MM.1S (cell line): ENCODE results near the gene TMEFF2.

Experiments used
- EZH2 ChIP-seq: fragments of 300-600 bp; sonication (generic); optimal IDR thresholded peaks from 2 replicates; pipeline ENCODE3; 2017; ENCODE audit warnings: low read depth, mild to moderate bottlenecking, antibody characterized with exemption, low read length, mixed read lengths
- EZH2phosphoT487 ChIP-seq: fragments of 300-600 bp; sonication (generic); IDR thresholded peaks from 2 replicates; pipeline ENCODE4 v1.6.1; 2018; ENCODE audit warnings: antibody characterized with exemption, low read length
- TF ChIP-seq, protein P1 (sequence below): fragments of 300-600 bp; sonication (generic); IDR thresholded peaks from 2 replicates; pipeline ENCODE4 v1.5.1; 2016; ENCODE audit warnings: antibody characterized with exemption, low read length, mixed read lengths

DNA sequence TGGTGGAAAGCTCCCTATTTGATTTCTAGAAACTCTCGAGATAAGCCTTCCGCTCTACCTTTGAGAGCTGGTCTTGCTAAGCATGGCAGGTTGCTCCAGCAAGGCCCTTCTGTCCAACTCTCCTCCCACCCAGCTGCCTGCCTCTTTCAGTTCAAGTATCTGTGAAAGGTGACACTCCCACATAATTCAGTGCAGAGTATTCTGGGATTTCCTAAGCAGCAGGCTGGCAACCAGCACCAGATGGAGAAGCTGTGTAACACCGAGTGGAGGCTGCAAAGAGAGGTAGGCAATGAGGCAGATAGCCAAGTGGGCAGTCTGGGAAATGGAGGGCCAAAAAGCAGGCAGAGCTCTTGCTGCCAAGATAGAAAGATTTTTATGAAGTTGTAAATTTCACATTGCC, 259.5 kb downstream of the TMEFF2 start:
- TF ChIP-seq, protein P1, sequence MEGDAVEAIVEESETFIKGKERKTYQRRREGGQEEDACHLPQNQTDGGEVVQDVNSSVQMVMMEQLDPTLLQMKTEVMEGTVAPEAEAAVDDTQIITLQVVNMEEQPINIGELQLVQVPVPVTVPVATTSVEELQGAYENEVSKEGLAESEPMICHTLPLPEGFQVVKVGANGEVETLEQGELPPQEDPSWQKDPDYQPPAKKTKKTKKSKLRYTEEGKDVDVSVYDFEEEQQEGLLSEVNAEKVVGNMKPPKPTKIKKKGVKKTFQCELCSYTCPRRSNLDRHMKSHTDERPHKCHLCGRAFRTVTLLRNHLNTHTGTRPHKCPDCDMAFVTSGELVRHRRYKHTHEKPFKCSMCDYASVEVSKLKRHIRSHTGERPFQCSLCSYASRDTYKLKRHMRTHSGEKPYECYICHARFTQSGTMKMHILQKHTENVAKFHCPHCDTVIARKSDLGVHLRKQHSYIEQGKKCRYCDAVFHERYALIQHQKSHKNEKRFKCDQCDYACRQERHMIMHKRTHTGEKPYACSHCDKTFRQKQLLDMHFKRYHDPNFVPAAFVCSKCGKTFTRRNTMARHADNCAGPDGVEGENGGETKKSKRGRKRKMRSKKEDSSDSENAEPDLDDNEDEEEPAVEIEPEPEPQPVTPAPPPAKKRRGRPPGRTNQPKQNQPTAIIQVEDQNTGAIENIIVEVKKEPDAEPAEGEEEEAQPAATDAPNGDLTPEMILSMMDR, result no peak
- no peak for TF ChIP-seq EZH2
- no peak for TF ChIP-seq EZH2phosphoT487
